Stomach (tissue), 19 donors: ENCODE results near the gene PITX2. TPM values are rescaled to one million over a fixed set of nuclear protein-coding genes. Genes with fewer than 3 reads are reported as not detected.

Source experiments
- DNase-seq, 2 donors: peaks; one replicate each; pipeline versions ENCODE4 v3.0.0 to v3.0.0-alpha.2; 2013 to 2019
- H3K27ac ChIP-seq, 5 donors: fragments of 200-600 bp in 4 of 5; sonication (generic) in 4 of 5; one replicate each; pipeline ENCODE4 v1.5.1; 2013 to 2019; ENCODE audit warnings: mild to moderate bottlenecking in 1 of 5, moderate library complexity in 1 of 5
- H3K27me3 ChIP-seq, 3 donors: fragments of 200-600 bp; sonication (generic); one replicate each; pipeline ENCODE4 v1.5.1; 2017 to 2019; ENCODE audit warnings: mixed run types in 1 of 3
- H3K36me3 ChIP-seq, 4 donors: fragments of 200-600 bp; sonication (generic); 1 replicate in 3 of 4; 2 replicates in 1 of 4; pipeline ENCODE4 v1.5.1; 2016 to 2019
- H3K4me1 ChIP-seq, 4 donors: fragments of 200-600 bp; sonication (generic); one replicate each; pipeline ENCODE4 v1.5.1; 2016 to 2019
- H3K4me3 ChIP-seq, 4 donors: fragments of 200-600 bp; sonication (generic) in 3 of 4; one replicate each; pipeline ENCODE4 v1.5.1; 2016 to 2019; ENCODE audit warnings: mild to moderate bottlenecking in 1 of 4
- H3K9me3 ChIP-seq, 4 donors: fragments of 200-600 bp; sonication (generic); one replicate each; pipeline ENCODE4 v1.5.1; 2016 to 2019
- CTCF ChIP-seq, 7 experiments: fragments of 450-650 bp in 4 of 7; fragments of 200-600 bp in 3 of 7; sonication (generic) in 3 of 7; IDR thresholded peaks; one replicate each; pipeline ENCODE4 v1.5.1; 2016 to 2019; ENCODE audit warnings: antibody characterized with exemption in 7 of 7, control low read depth in 2 of 7, mild to moderate bottlenecking in 1 of 7
- EP300 ChIP-seq: sonication (generic); formaldehyde crosslinking; IDR thresholded peaks from one replicate; pipeline ENCODE4 v1.6.1; 2017; ENCODE audit warnings: antibody characterized with exemption
- POLR2A ChIP-seq, 4 donors: fragments of 450-650 bp; IDR thresholded peaks; one replicate each; pipeline ENCODE4 v1.6.1; 2016; ENCODE audit warnings: antibody characterized with exemption in 4 of 4, control low read depth in 2 of 4, mild to moderate bottlenecking in 1 of 4, moderate library complexity in 1 of 4
- POLR2AphosphoS5 ChIP-seq, 3 donors: sonication (generic); formaldehyde crosslinking; IDR thresholded peaks; one replicate each; pipeline ENCODE4 v1.6.1; 2016; ENCODE audit warnings: antibody characterized with exemption in 3 of 3
- WGBS, 5 donors: extraction: QIAGEN DNeasy Blood & Tissue Kit in 3 of 5; methylation state at CpG; one replicate each; pipeline versions ENCODE4 v1.1.5 to v1.1.7; 2013 to 2018; 5-methylcytosine and 5-hydroxymethylcytosine counted together
- intact Hi-C: fragments of 100-400 bp; cut with DNase I; formaldehyde crosslinking; loops from one replicate; pipeline ENCODE4 v1.15.1; 2023; ENCODE audit warnings: low total_unique reads
- long read RNA-seq, 10 donors: transcript quantifications; one replicate each; lab custom pipeline, GENCODE V29; 2026
- polyA plus RNA-seq, 3 donors: library from polyadenylated mRNA; stranded (reverse); fragments of 200-250 nt; gene quantifications; one replicate each; pipeline ENCODE4 v1.2.3, GENCODE V29; 2013
- total RNA-seq, 5 donors: library from RNA; depleted of rRNA; stranded (reverse); fragments of >200 nt; gene quantifications; one replicate each; pipeline versions ENCODE4 v1.1.0 to v1.2.3, GENCODE V29; 2014 to 2016
- donor health status: healthy with polysubstance abuse.
- donor health status: Bipolar disorder and iron deficiency.
- donor health status: healthy.

PITX2 gene
- 1 to 10 TPM in 2 of 5 donors, not detected in 3; 1.1 to 2.6 TPM for total RNA-seq
- under 1 TPM in 1 of 3 donors, not detected in 2; 0.53 TPM for polyA plus RNA-seq
- long read RNA-seq, donor 1 = 0 reads
- long read RNA-seq, donor 2, partial matches to known transcripts = 0 of 1 reads
- long read RNA-seq, donor 2, other reads (novel, unspliced or antisense) = 0 of 1 reads
- long read RNA-seq, donor 3 = 0 reads
- long read RNA-seq, donor 4 = 0 reads
- long read RNA-seq, donor 5, partial matches to known transcripts = 0 of 2 reads
- long read RNA-seq, donor 5, other reads (novel, unspliced or antisense) = 0 of 2 reads
- long read RNA-seq, donor 6 = 0 reads
- long read RNA-seq, donor 7, partial matches to known transcripts = 0 of 1 reads
- long read RNA-seq, donor 7, other reads (novel, unspliced or antisense) = 0 of 1 reads
- long read RNA-seq, donor 8 = 0 reads
- long read RNA-seq, donor 9 = 0 reads
- long read RNA-seq, donor 10, partial matches to known transcripts = 0 of 2 reads
- long read RNA-seq, donor 10, other reads (novel, unspliced or antisense) = 0 of 2 reads

- intact Hi-C loops = no loop called here
- no peaks in the 10 kb centered on the region for H3K36me3 ChIP-seq
- no peak for TF ChIP-seq POLR2AphosphoS5 (IDR thresholded peaks at IDR 0.05)
- TF ChIP-seq CTCF (IDR thresholded peaks at IDR 0.05) = no peak
- TF ChIP-seq POLR2A (IDR thresholded peaks at IDR 0.05) = no peak
- TF ChIP-seq EP300 = no peak
- peaks cover 24 to 100% (median 99%) of the 10 kb centered on the region in 3 donors for H3K27me3 ChIP-seq
- H3K27ac ChIP-seq = peak within 1 kb of the TSS in 1 of 5 donors; percentile 54
- H3K4me1 ChIP-seq = peaks cover 26 to 49% (median 39%) of the 10 kb centered on the region in 4 donors
- peak in 1 of 2 donors; percentile 95 for DNase-seq
- H3K4me3 ChIP-seq = peak within 1 kb of the TSS; percentile 23 to 48 (median 42)
- H3K9me3 ChIP-seq = peaks cover 0 to 33% (median 14%) of the 10 kb centered on the region in 4 donors
- 3 to 10% (median 7%) methylated on average over 20 to 56 of the region's 56 CpGs for WGBS, 5 donors
Observed at GRCh38 chr4:110622841-110623717, at the start of gene PITX2. TSS of gene PITX2 (minus strand) at chr4:110623077. CDS start at chr4:110622460, 617 bp downstream.

DNA sequence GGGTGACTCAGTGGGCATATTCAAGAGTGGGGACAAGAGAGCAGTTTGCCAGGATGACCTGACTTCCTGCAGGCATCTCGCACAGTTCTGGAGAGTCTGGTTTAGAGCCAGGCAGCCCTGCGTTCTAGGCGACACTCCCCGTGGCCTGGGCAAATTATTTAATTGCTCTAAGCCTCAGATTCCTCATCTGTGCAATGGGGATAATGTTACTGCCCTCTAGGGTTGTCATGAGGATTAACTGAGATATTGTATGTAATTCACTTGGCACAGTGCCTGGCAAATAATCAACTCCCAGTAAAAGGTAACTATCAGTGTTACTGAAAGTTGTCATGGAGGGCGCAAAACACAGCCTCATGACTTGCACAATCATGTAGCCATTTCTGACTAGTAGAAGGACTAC, 48.8 kb upstream of the PITX2 start:
- intact Hi-C loops = no loop called here
- no peak overlapping the region for H3K4me3 ChIP-seq
- H3K4me1 ChIP-seq = peaks cover 0 to 10% (median 0%) of the 10 kb centered on the region in 4 donors
- no peaks in the 10 kb centered on the region for H3K27me3 ChIP-seq
- H3K9me3 ChIP-seq = no peaks in the 10 kb centered on the region
- WGBS, 5 donors = 76 to 97% (median 86%) methylated on average over 5 of the region's 5 CpGs
- H3K27ac ChIP-seq = no peak overlapping the region
- TF ChIP-seq POLR2A (IDR thresholded peaks at IDR 0.05) = no peak
- no peak for TF ChIP-seq POLR2AphosphoS5 (IDR thresholded peaks at IDR 0.05)
- TF ChIP-seq CTCF (IDR thresholded peaks at IDR 0.05) = no peak
- no peak for TF ChIP-seq EP300
- no peak for DNase-seq
- H3K36me3 ChIP-seq = no peaks in the 10 kb centered on the region

- no peaks in the 10 kb centered on the region for H3K9me3 ChIP-seq
- H3K4me3 ChIP-seq = no peak overlapping the region
- no peak overlapping the region for H3K27ac ChIP-seq
- H3K27me3 ChIP-seq = no peaks in the 10 kb centered on the region
- DNase-seq = no peak
- TF ChIP-seq CTCF (IDR thresholded peaks at IDR 0.05) (no peak), POLR2A (IDR thresholded peaks at IDR 0.05) (no peak), POLR2AphosphoS5 (IDR thresholded peaks at IDR 0.05) (no peak)
- intact Hi-C loops = no loop called here
- no peaks in the 10 kb centered on the region for H3K36me3 ChIP-seq
- peaks cover 0 to 10% (median 0%) of the 10 kb centered on the region in 4 donors for H3K4me1 ChIP-seq
Observed at GRCh38 chr4:110669663-110670062, 46.8 kb upstream of the PITX2 start.
